ENCODE data around the gene CD47. TPM values are rescaled to one million over a fixed set of nuclear protein-coding genes. Genes with fewer than 3 reads are reported as not detected.
A peak's percentile ranks its signal among the peaks of the same experiment; 100 is the strongest.

Gene CD47
- total RNA-seq, 3 donors from 2014 or later = 68.5 to 83.0 (median 73.2) TPM

GRCh38 chr3:108103886-108104797, 13.3 kb upstream of the CD47 start:
- DNase-seq (no peak), ATAC-seq (no peak)
- H3K9me3 ChIP-seq = no peaks in the 10 kb centered on the region
- no peak overlapping the region for H3K4me3 ChIP-seq
- no peaks in the 10 kb centered on the region for H3K4me1 ChIP-seq (ENCODE audit: low read depth)
- intact Hi-C loops (cut with DNase I, micrococcal nuclease) = no loop called here
- H3K36me3 ChIP-seq (ENCODE audit: low read depth) = no peaks in the 10 kb centered on the region
- no peak for TF ChIP-seq CTCF (IDR thresholded peaks at IDR 0.05)

GRCh38 chr3:108103040-108103751, 12.4 kb upstream of the CD47 start:
- Histone ChIP-seq H3K9me3 (no peaks in the 10 kb centered on the region), H3K4me1 (ENCODE audit: low read depth) (no peaks in the 10 kb centered on the region), H3K36me3 (ENCODE audit: low read depth) (no peaks in the 10 kb centered on the region), H3K4me3 (no peak overlapping the region)
- intact Hi-C loops (cut with DNase I, micrococcal nuclease) = no loop called here
- DNase-seq (peak in 1 of 3 donors; percentile 51), ATAC-seq (peak; percentile 40)
- no peak for TF ChIP-seq CTCF (IDR thresholded peaks at IDR 0.05)

- Histone ChIP-seq H3K4me1 (ENCODE audit: low read depth) (no peaks in the 10 kb centered on the region), H3K9me3 (no peaks in the 10 kb centered on the region), H3K4me3 (no peak overlapping the region), H3K36me3 (ENCODE audit: low read depth) (no peaks in the 10 kb centered on the region)
- no peak for DNase-seq
- no peak for TF ChIP-seq CTCF (IDR thresholded peaks at IDR 0.05)
- no peak for ATAC-seq
- intact Hi-C loops (cut with DNase I, micrococcal nuclease) = no loop called here
These were observed 11.7 kb upstream of the CD47 start for GRCh38 chr3:108102420-108103039.

GRCh38 chr3:108100906-108101660, 10.3 kb upstream of the CD47 start:
- TF ChIP-seq CTCF (IDR thresholded peaks at IDR 0.05) = no peak
- Histone ChIP-seq H3K4me1 (ENCODE audit: low read depth) (no peaks in the 10 kb centered on the region), H3K4me3 (no peak overlapping the region), H3K9me3 (no peaks in the 10 kb centered on the region), H3K36me3 (ENCODE audit: low read depth) (no peaks in the 10 kb centered on the region)
- intact Hi-C loops (cut with DNase I, micrococcal nuclease) = no loop called here
- no peak for DNase-seq
- ATAC-seq = peak; percentile 48

Measured in mucosa of descending colon (tissue), 3 donors.